Smooth muscle cell of trachea (primary cell): ENCODE data around the gene SCUBE3. TPM values are rescaled to one million over a fixed set of nuclear protein-coding genes. Genes with fewer than 3 reads are reported as not detected.

Experiments used
- total RNA-seq: library from RNA; depleted of rRNA; stranded (reverse); fragments of >200 nt; gene quantifications from 2 replicates; pipeline ENCODE4 v1.2.1, GENCODE V29; 2014

SCUBE3 gene
- total RNA-seq, result 0.44 and 1.5 TPM in 2 replicates

GRCh38 chr6:35213824-35214756, at the start of gene SCUBE3:
SCUBE3 (plus strand) TSS chr6:35213956; CDS start chr6:35214419, 463 bp downstream.

DNA sequence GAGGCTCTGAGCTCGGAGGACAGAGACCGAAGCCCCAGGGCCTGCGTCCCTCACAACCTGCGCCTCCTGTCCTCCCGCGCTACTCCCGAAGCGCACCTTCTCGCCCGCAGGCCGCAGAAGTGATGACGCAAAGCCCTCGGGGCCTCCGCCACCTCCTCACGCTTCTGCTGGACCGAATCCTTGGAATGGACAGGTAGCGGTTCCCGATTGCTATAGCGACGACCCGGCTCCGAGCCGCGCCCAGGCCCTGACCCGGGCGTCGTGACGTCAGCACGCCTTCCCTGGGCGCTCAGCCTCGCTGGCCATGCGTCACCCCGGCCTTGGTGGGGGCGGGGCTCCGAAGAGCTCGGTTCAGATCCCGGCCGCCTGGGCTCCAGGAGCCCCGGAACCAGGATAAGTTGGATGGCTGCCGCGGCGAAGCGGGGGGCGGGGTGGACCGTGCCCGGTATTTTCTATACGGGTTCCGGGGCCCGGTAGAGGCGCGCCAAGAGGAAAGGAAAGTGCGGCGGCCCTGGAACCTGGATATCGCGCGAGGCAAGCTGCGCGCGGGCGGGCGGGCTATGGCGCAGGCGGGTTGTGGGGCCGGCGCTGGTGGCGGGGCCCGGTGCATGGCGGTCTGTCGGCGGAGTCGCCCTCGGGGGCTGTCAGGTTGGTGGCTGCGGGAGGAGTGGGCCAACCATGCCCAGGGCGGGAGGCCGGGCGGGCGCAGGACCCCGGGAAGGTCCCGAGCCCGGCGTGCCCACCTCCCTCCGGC, 45.6 kb downstream of the SCUBE3 start, which contains the start of gene ZNF76:
TSS of gene ZNF76 (plus strand) at position 542 of the 754 bp plus-strand sequence. CDS start 21,417 bp downstream, outside the sequence.

GRCh38 chr6:35297601-35298481, 84.1 kb downstream of the SCUBE3 start, which contains the start of gene DEF6:
DEF6 (plus strand) TSS chr6:35297818; CDS start chr6:35297857, 39 bp downstream.

Other genes with a start within 250 kb of the SCUBE3 start
- gene TCP11, start 72.6 kb upstream of the SCUBE3 start, total RNA-seq, result 0.15 TPM in 1 of 2 replicates, not detected in the other
- 20.9 and 21.0 TPM in 2 replicates for gene ZNF76, start 45.8 kb downstream of the SCUBE3 start, total RNA-seq
- gene DEF6, start 83.9 kb downstream of the SCUBE3 start, total RNA-seq, result 0.50 and 0.87 TPM in 2 replicates
- gene PPARD, start 128.6 kb downstream of the SCUBE3 start, total RNA-seq, result 11.2 and 11.7 TPM in 2 replicates
- 6.3 and 7.6 TPM in 2 replicates for gene FANCE, start 238.4 kb downstream of the SCUBE3 start, total RNA-seq